Stimulated activated CD4-positive, alpha-beta T cell treated with anti-CD3 and anti-CD28 coated beads, Interleukin-1b, Interleukin-23, amount 100 ng/mL, for 4 hours (primary cell): ENCODE data around the gene ACAP1.
A peak's percentile ranks its signal among the peaks of the same experiment; 100 is the strongest.
"Not testable (repeated sequence)": the region's sequence is repeated elsewhere in the genome, so short reads cannot be mapped to it uniquely, and the experiment has no call there.

Experiments used
- DNase-seq, 2 donors: peaks; one replicate each; pipeline ENCODE4 v3.0.0-alpha.2; 2020; ENCODE audit warnings: low read depth in 2 of 2

Gene ACAP1

DNA sequence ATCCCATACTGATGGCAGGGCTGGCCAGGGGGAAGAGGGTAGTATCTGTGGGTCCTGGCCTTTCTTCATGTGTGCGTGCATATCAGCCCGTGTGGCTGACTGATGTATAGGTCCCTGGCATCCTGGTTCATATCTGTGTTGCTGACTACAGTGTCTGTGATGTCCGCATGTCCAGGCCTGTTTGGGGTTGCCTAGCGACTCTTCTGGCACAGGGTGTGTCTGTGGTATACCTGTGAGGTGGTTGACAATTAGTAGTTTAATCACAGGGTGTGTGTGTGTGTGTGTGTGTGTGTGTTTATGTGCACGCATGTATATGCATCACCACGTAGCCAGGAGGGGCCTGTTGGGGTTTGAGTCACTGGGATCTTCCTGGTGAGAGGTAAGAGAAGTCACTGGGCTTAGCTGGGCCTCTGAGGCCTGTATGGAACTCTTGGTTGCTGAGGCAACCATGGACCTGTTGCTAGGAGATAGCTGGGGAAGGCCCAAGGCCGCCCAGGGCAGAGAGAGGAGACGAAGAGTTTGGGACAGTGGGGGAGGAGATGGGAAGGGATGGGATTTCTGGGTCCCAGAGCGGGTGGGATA is 18.0 kb downstream of the ACAP1 start:
- DNase-seq, result no peak

DNA sequence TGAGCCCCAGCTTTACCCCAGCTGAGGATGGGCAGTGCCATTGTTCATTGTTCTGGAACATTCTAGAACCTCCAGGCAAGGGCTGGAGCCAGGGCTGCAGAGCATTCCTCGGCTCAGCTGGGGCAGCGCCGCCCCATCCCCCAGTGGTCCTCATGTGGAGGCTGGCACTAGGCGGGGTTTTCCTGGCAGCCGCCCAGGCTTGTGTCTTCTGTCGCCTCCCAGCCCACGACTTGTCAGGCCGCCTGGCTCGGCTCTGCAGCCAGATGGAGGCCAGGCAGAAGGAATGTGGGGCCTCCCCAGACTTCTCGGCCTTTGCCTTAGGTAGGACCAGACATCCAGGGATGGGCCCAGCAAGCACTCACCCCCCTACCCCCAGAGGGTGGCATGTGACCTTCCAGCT is 18.7 kb downstream of the ACAP1 start, which contains the start of gene TMEM95:
Gene TMEM95, plus strand, starts transcription at position 104 of the 400 bp plus-strand sequence. Its CDS starts 49 bp downstream, at position 153.
- DNase-seq, result no peak

DNA sequence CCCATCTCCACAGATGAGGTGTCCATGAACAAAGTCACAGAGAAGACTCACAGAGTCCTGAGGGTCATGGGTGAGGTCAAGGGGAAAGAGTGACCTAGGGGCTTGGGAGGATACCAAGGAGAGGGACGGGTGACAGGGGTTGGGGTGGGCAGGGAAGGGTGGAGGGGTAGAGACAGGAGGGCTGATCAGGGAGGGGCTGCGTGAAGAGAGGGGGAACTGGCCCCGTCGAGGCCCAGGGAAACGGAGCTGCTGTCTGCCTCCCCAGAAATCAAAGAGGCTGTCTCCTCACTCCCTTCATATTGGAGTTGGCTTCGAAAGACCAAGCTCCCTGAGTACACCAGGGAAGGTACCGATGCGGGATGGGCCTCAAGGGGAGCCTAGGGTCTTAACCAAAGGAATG is 19.2 kb downstream of the ACAP1 start:
- no peak for DNase-seq

DNA sequence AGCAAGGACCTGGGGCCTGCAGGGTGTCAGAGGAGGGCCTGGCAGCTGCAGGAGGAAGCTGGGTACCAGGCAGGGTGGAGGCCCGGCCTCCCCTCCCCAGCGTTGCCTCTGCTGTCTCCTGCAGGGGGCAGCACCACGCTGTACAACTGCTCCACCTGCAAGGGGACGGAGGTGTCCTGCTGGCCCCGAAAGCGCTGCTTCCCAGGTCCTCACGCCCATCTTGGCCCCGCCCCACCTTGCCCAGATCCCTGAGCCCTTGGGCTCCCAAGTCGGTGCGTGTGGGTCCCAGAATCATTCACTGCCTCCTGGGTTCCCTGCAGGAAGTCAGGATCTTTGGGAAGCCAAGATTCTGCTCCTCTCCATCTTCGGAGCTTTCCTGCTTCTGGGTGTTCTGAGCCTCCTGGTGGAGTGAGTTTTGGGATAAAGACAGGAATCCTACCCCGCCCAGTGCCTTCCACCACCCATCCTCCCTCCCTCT is 19.8 kb downstream of the ACAP1 start:
- DNase-seq, result peak; percentile 75 to 80

DNA sequence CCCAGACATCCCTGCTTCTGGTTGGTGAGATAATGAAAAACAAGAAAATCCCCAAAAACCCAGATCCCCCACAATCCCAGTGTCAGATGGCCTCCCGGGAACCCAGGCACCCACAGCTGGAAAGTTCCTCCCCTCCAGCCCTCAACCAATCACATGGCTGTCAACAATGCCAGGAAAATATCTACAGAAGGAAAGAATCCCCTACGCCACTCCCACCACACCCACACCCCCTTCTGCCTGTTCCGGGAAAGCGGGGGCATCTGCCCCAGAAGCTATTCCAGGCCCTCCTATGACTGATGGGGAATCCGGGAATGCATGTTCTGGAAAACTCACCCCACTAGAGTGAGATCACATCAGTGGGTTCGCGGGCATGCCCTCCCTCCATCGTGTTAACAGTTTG is 20.4 kb downstream of the ACAP1 start:
- no peak for DNase-seq

DNA sequence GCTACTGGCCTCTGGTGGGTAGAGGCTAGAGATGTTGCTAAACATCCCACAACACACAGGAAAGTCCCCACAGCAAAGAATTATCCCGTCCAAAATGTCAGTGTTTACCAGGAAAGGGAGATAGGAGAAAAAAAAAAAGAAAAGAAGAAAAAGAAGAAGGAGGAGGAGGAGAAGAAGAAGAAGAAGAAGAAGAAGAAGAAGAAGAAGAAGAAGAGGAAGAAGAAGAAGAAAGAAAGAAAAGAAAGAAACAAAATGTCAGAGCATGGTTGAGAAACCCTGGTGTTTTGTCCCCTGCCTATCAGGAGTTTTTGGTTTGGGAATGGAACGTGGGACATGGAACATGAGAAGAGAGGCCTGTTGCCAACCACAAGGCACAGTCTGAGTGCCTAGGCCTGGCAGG is 21.1 kb downstream of the ACAP1 start:
- DNase-seq, result no peak

DNA sequence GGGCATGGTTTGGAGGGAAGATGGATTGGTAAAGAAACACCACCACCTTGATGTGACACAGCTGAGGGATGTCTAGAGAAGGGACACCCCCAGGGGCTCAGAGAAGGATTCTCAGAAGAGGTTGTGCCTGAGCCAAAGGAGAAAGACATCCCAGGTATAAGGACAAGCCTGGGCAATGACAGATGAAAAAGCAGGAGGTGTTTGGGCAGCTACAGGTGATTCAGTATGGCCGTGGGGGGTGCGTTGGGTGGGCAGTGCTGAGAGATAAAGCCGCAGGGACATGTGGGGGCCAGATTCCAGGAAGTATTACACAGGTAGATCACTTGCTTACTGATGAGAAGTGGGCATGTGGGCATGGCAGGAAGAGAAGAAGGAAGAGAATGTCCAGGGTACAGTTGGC is 25.6 kb downstream of the ACAP1 start:
- no peak for DNase-seq

DNA sequence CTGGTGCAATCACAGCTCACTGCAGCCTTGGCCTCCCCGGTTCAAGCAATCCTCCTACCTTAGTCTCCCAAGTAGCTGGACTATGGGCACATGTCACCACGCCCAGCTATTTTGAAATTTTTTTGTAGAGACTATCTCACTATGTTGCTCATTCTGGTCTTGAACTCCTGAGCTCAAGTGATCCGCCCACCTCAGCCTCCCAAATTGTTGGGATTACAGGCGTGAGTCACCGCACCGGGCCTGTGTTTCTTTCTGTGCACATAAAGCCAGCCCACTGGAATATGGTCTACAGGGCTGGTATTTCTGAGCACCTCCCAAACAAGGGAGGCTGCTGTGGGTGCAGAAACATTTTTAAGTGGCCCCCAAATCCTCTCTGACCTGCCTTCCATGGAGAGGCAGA is 27.0 kb downstream of the ACAP1 start:
- no peak for DNase-seq

DNA sequence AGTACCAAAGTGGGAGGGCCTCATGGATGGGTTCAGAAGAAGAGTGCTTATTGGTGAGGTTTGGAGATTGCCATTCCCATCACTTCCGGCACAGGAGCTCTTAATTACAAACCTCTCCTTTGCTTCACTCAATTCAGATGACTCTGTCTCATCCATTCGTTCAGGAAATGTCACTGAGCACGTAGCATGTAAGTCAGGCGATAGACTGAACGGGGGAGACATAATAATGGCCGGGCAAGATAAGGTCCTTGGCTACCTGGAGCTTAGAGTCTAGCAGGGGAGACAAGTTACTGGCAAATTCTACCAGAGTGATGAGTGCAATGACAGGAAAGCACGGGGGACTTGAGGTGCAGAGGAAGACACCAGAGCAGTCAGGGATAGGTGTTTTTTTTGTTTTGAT is 29.6 kb downstream of the ACAP1 start:
- not testable (repeated sequence) for DNase-seq

DNA sequence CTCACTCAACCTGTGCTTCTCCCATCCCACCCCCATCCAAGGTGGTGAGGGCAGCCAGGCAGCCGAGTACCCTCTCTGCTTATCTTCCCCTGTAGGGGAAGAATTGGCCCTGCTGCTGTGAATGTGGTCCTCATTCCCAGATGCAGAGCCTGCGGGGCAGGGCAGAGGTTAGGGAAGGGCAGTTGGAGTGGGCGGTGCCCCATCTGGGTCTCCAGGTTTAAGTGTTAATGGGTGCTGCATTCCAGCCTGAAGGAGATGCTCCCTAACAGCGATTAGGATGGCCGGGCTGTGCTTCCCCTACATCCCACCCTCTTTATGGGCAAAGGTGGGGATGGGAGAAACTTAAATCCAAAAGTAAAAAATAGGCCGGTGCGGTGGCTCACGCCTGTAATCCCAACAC is 30.8 kb downstream of the ACAP1 start:
- no peak for DNase-seq

DNA sequence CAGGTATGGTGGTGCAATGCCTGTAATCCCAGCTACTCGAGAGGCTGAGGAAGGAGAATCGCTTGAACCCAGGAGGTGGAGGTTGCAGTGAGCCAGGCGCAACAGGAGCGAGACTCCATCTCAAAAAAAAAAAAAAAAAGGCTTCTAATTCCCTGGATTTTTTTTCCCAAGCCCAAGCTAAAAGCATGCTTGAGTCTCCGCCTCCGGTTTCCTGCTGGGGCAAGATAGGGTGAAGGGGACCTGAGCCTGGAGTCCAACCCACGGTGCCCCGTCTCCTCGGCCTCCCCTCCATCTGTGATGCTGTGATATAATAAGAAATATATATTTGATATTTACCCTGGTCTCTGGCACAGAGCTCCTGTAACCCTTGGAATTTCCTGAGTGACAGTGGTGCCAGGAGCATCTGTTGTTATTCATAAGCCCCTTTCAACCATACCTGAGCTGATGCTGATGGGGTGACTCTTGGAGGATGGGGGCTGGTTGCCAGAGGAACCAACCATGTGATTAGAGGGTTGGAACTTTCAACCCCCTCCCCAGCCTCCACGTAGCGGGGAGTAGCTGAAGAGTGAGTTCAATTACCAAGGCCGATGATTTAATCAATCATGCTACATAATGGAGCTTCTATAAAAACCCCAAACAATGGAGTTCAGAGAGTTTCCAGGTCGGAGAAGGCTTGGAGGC is 31.7 kb downstream of the ACAP1 start:
- DNase-seq, result no peak

DNA sequence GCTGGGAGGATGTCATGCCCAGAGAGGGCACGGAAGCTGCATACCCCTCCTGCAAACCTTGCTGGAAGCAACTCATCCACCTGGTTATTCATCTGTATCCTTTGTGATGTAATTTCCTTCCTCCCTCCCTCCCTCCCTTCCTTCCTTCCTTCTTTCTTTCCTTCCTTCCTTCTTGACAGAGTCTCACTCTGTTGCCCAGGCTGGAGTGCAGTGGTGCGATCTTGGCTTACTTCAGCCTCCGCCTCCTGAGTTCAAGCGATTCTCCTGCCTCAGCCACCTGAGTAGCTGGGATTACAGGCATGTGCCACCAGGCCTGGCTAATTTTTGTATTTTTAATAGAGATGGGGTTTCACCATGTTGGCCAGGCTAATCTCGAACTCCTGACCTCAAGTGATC is 32.3 kb downstream of the ACAP1 start:
- DNase-seq, result not testable (repeated sequence)

DNA sequence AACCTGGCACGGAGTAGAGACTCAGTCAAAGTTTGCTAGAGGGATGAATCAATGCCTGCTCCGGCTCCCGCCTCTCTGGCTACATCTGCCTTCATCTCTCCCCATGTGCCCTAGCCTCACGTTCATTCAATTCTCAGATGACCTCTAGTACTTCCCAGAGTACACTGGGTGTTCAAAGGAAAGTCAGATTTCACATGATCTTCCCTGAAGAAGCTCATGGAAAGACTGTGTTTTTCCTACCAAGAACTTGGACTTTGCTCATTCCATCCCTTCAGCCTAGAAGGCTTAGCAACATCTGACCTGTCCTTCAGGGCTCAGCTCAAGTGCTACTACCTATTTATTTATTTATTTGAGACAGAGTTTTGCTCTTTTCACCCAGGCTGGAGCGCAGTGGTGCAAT is 33.5 kb downstream of the ACAP1 start:
- DNase-seq, result no peak

DNA sequence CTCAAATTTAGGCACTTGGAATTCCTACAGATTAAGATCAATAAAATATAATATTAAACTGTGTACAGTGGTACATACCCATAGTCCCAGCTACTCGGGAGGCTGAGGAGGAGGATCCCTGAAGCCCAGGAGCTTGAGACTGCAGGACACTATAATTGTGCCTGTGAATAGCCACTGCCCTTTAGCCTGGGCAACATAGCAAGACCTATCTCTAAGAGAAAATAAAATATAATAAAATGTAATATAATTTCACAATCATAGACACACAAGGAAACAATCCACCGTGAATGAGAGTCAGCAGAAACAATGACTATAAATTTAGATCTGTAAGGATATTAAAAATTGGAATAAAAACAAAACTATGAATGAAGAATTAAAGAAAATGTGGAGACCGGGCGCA is 34.5 kb downstream of the ACAP1 start:
- no peak for DNase-seq

DNA sequence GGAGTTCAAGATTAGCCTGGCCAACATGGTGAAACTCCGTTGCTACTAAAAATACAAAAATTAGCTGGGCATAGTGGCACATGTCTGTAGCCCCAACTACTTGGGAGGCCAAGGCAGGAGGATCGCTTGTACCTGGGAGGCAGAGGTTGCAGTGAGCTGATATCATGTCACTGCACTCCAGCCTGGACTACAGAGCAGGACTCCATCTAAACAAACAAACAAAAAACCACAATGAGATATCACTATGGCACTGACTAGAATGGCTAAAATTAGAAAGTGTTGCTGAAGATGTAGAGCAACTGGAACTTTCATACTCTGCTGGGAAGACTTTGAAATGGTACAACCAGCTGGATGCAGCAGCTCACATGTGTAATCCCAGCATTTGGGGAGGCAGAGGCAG is 38.0 kb downstream of the ACAP1 start:
- no peak for DNase-seq

DNA sequence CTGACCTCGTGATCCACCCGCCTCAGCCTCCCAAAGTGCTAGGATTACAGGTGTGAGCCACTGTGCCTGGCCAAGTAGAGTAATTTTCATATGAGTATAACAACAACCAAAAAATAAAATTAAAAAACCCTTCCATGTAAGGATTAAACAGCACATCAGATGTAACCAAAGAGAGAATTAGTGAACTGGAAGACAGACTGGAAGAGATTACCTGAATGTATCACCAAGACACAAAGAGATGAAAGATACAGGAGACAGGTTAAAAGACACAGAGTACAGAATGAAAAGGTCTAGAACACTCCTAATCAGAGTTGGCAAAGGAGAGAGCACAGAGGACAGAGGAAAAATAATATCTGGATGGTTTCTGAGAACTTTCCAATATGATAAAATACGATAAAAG is 42.8 kb downstream of the ACAP1 start:
- no peak for DNase-seq

DNA sequence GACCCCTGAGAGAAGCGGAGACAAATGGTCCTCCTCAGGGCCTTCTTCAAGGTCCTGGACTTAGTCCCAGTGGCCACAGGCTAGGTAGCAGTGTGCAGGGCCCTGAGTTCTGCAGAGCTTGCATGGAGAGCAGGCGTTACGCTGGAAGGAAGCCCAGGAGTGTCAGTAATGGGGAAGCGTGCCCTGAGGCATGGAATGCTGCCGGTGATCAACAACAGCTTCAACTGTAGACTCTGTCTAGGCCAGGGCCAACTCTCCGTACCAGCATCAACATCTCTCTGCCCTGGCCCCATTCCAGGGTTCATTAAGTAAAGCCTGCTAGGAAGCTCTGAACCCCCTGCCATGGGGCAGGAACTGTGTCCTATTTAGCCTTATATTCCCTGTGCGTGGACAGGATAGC is 44.0 kb downstream of the ACAP1 start:
- DNase-seq, result no peak

DNA sequence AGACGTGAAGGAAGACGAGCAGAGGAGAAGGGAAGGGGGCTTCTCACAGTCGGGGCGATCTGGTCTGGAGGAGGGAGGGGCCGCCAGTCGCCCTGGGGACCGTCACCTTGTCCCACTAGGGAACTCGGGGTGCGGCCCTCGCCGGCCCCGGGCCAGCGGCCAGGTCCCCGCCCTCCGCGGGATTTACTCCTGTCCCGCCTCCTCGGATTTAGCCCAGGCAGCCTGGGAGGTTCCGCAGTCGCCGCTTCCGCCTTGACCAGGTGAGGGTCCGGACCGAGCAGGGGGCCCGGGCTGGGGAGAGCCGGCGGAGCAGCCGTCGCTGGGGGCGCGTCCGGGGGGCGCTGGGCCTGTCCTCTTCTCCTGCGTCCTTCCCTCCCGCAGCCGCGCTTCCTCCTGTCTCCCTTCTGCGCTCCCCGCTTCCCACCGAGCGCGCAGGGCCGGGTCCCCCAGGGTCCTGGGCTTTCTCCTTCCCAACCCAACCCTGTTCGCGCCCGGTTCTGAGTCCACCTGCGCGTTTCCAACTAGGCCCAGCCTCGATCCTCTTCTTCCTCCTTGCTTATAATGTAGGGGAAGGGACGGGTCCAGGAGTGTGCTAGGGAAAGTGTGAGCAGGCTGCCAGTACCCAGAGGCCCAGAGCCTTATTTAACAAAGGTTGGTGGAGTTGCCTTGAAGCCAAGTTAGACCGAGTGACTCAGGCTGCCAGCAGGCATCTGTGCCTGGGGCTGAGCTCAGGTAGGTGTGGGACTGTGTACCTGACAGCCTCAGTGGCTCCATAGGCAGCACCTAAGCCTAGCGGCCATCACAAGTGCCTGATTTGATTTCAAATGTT is 44.7 kb downstream of the ACAP1 start, which contains the start of gene TNK1:
Gene TNK1, plus strand, starts transcription at position 235 of the 829 bp plus-strand sequence. CDS start 1,838 bp downstream, outside the sequence.
- DNase-seq, result no peak

DNA sequence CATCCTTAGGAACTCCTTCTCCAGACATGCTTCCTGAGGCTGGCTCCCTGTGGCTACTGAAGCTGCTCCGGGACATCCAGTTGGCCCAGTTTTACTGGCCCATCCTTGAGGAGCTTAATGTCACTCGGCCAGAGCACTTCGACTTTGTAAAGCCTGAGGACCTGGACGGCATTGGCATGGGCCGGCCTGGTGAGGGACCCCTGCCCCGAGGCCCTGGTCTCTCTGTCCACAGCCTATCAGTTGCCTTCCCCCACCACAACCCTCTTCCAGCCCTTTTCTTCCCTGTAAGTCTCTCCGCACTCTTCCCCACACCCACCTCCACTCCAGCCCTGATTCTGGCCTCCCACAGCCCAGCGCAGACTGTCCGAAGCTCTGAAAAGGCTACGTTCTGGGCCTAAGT is 46.6 kb downstream of the ACAP1 start:
- DNase-seq, result no peak

DNA sequence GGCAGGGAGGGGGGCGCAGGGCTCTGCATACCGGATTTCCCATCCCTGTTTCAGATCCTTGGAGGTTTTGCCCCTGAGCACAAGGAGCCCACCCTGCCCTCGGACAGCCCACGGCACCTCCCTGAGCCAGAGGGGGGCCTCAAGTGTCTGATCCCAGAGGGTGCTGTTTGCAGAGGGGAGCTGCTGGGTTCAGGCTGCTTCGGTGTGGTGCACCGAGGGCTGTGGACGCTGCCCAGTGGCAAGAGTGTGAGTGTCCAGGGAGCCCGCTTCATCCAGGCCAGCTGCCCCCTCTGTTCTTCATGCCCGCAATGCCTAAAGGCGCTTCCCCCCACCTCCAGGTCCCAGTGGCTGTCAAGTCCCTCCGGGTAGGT is 47.0 kb downstream of the ACAP1 start:
- no peak for DNase-seq

DNA sequence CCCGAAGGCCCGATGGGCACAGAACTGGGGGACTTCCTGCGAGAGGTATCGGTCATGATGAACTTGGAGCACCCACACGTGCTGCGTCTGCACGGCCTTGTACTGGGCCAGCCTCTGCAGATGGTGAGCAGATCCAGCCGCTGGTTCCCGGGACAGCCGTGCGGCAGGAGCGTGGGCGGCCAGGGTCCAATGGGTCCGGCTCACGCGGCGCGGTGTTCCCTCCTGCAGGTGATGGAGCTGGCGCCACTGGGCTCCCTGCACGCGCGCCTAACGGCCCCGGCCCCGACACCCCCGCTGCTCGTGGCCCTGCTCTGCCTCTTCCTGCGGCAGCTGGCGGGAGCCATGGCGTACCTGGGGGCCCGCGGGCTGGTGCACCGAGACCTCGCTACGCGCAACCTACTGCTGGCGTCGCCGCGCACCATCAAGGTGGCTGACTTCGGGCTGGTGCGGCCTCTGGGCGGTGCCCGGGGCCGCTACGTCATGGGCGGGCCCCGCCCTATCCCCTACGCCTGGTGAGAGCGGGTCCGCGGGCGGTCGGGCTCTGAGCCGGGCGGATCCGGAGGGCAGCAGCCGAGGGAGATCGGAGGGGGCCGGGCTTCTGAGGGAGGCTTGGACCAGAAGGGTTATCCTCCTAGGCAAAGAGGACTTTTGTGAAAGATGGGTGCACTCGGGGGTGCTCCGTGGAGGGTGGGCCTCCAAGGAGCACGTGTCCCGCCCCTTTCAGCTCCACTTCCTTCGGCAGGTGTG is 47.6 kb downstream of the ACAP1 start:
- DNase-seq, result peak; percentile 70 to 75

DNA sequence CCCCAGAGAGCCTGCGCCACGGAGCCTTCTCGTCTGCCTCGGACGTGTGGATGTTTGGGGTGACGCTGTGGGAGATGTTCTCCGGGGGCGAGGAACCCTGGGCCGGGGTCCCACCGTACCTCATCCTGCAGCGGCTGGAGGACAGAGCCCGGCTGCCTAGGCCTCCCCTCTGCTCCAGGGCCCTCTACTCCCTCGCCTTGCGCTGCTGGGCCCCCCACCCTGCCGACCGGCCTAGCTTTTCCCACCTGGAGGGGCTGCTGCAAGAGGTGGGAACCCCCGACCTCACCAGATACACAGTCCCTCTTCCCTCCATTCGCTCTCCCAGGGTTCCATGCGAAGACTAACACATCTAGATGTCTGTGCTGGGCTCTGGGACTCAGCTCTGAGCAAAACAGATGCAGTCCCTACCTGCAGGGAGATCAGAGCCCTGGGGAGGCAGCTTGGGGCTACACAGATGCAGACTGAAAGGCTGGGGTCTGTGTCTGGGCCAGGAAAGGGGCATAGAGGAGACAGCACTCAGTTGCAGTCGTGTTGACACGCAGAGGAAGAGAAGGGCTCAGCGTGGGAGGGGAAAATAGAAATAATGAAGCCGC is 48.3 kb downstream of the ACAP1 start:
- DNase-seq, result no peak
